AG09319 (cell line): ENCODE results near the gene GALNT17.

ENCODE experiments used
- DNase-seq: peaks from one replicate; pipeline ENCODE4 v3.0.0-alpha.2; 2010; ENCODE audit warnings: low read depth; ENCODE audit errors: extremely low read depth
- CTCF ChIP-seq: IDR thresholded peaks from 2 replicates; pipeline ENCODE4 v1.5.1; 2011; ENCODE audit warnings: low read depth, mild to moderate bottlenecking, inconsistent platforms, low read length, moderate library complexity

Gene GALNT17

GRCh38 chr7:71332207-71332606 is 200.3 kb downstream of the GALNT17 start:
- no peak for TF ChIP-seq CTCF

GRCh38 chr7:71334541-71334940 is 202.6 kb downstream of the GALNT17 start:
- DNase-seq: no peak
- no peak for TF ChIP-seq CTCF

More at GRCh38 chr7:71332207-71332606, 200.3 kb downstream of the GALNT17 start:
- DNase-seq: no peak

GRCh38 chr7:71338866-71339265 is 206.9 kb downstream of the GALNT17 start:
- no peak for DNase-seq
- TF ChIP-seq CTCF: no peak

- TF ChIP-seq CTCF: no peak
- no peak for DNase-seq
These were observed 208.0 kb downstream of the GALNT17 start for GRCh38 chr7:71339924-71340323.

- no peak for DNase-seq
- no peak for TF ChIP-seq CTCF
These were observed 210.3 kb downstream of the GALNT17 start for GRCh38 chr7:71342202-71342601.

GRCh38 chr7:71343039-71343438 is 211.1 kb downstream of the GALNT17 start:
- no peak for TF ChIP-seq CTCF
- no peak for DNase-seq

GRCh38 chr7:71343892-71344291 is 211.9 kb downstream of the GALNT17 start:
- DNase-seq: no peak
- no peak for TF ChIP-seq CTCF
